Vagina (tissue), 2 donors: ENCODE results near the gene ILF3. TPM values are rescaled to one million over a fixed set of nuclear protein-coding genes. Genes with fewer than 3 reads are reported as not detected.

ENCODE experiments used
- DNase-seq, 2 donors: peaks; one replicate each; pipeline ENCODE4 v3.0.0-alpha.2; 2017; ENCODE audit errors: extremely low spot score in 2 of 2
- H3K27ac ChIP-seq: fragments of 200-600 bp; sonication (generic); one replicate; pipeline ENCODE4 v1.5.1; 2019
- H3K27me3 ChIP-seq: fragments of 200-600 bp; sonication (generic); one replicate; pipeline ENCODE4 v1.5.1; 2019
- H3K36me3 ChIP-seq, 2 donors: fragments of 200-600 bp; sonication (generic); one replicate each; pipeline ENCODE4 v1.5.1; 2017 to 2019
- H3K4me1 ChIP-seq: fragments of 200-600 bp; sonication (generic); one replicate; pipeline ENCODE4 v1.5.1; 2019
- H3K4me3 ChIP-seq, 2 donors: fragments of 200-600 bp; sonication (generic); 1 replicate in 1 of 2; 2 replicates in 1 of 2; pipeline ENCODE4 v1.5.1; 2016 to 2019
- H3K9me3 ChIP-seq: fragments of 200-600 bp; sonication (generic); one replicate; pipeline ENCODE4 v1.5.1; 2019
- POLR2A ChIP-seq, 2 donors: fragments of 450-650 bp; IDR thresholded peaks; one replicate each; pipeline ENCODE4 v1.6.1; 2017; ENCODE audit warnings: antibody characterized with exemption in 2 of 2, mild to moderate bottlenecking in 2 of 2, moderate library complexity in 2 of 2
- POLR2AphosphoS5 ChIP-seq, 2 donors: sonication (generic); formaldehyde crosslinking; IDR thresholded peaks; one replicate each; pipeline ENCODE4 v1.9.0; 2017; ENCODE audit warnings: antibody characterized with exemption in 2 of 2, mild to moderate bottlenecking in 2 of 2, low read depth in 1 of 2; ENCODE audit not compliant: insufficient read depth in 1 of 2
- intact Hi-C: fragments of 100-400 bp; cut with DNase I; formaldehyde crosslinking; loops from one replicate; pipeline ENCODE4 v1.15.1; 2023
- total RNA-seq: library from RNA; depleted of rRNA; stranded (reverse); fragments of >200 nt; gene quantifications from one replicate; pipeline ENCODE4 v1.2.3, GENCODE V29; 2016
- TF ChIP-seq, protein P1 (sequence below), 3 experiments: fragments of 450-650 bp in 2 of 3; fragments of 200-600 bp in 1 of 3; sonication (generic) in 1 of 3; IDR thresholded peaks; one replicate each; pipeline ENCODE4 v1.5.1; 2017 to 2019; ENCODE audit warnings: antibody characterized with exemption in 3 of 3, mild to moderate bottlenecking in 2 of 3, moderate library complexity in 2 of 3

Gene ILF3
- total RNA-seq, 1 donor from 2014 or later = 125 TPM

DNA sequence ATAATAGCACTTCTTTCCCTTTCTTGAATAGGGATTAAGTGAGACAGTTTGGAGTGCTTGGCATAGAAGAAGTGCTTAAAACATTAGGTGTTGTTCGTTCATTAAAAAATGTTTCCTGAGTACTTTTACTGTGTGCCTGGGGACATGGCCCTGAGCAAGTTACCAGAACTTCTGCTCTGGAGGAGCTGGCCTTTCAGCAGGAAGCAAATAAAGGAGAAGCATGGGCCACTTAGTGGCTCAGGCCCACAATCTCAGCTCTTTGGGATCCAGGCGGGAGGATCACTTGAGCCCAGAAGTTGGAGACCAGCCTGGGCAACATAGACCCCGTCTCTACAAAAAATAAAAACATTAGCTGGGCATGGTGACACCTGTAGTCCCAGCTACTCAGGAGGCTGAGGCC lies 69.4 kb downstream of the ILF3 start:
- Histone ChIP-seq H3K27me3 (no peaks in the 10 kb centered on the region), H3K9me3 (no peaks in the 10 kb centered on the region), H3K36me3 (no peaks in the 10 kb centered on the region), H3K27ac (no peak overlapping the region), H3K4me3 (no peak overlapping the region), H3K4me1 (peaks cover 71% of the 10 kb centered on the region)
- TF ChIP-seq POLR2A (IDR thresholded peaks at IDR 0.05) = no peak
- no peak for TF ChIP-seq POLR2AphosphoS5 (IDR thresholded peaks at IDR 0.05; ENCODE audit: insufficient read depth in 1 of 2, low read depth in 1 of 2)
- TF ChIP-seq, protein P1, sequence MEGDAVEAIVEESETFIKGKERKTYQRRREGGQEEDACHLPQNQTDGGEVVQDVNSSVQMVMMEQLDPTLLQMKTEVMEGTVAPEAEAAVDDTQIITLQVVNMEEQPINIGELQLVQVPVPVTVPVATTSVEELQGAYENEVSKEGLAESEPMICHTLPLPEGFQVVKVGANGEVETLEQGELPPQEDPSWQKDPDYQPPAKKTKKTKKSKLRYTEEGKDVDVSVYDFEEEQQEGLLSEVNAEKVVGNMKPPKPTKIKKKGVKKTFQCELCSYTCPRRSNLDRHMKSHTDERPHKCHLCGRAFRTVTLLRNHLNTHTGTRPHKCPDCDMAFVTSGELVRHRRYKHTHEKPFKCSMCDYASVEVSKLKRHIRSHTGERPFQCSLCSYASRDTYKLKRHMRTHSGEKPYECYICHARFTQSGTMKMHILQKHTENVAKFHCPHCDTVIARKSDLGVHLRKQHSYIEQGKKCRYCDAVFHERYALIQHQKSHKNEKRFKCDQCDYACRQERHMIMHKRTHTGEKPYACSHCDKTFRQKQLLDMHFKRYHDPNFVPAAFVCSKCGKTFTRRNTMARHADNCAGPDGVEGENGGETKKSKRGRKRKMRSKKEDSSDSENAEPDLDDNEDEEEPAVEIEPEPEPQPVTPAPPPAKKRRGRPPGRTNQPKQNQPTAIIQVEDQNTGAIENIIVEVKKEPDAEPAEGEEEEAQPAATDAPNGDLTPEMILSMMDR (IDR thresholded peaks at IDR 0.05) = no peak
- DNase-seq = no peak
- intact Hi-C loops = no loop called here

DNA sequence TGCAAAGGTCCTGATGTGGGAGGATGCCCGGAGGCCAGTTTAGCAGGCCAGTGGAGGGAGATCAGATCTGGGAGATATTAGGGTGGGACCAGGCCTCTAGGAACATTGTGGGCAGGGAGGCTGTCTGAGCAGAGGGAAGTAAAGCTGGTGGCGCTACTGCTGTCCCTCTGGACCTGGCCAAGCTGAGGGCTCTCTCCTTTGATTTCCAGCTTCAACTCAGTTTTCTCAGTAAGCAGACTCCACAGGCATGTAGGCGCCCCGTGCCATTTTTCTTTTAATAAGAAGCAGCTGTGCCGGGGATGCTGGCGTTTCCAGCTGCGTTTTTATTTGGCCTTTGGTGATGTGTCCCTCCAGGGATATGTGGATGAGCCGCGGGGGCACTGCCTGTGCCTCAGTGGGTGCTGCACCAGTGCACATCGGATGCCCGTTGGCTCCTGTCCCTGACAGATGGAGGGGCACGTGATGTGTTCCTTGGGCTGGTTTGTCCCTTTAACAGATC lies 70.5 kb downstream of the ILF3 start:
- H3K4me1 ChIP-seq = peaks cover 62% of the 10 kb centered on the region
- no peak for DNase-seq
- H3K27ac ChIP-seq = peak overlapping the region; percentile 65
- intact Hi-C loops = no loop called here
- TF ChIP-seq POLR2AphosphoS5 (IDR thresholded peaks at IDR 0.05; ENCODE audit: insufficient read depth in 1 of 2, low read depth in 1 of 2) = no peak
- no peak for TF ChIP-seq POLR2A (IDR thresholded peaks at IDR 0.05)
- TF ChIP-seq, protein P1 (IDR thresholded peaks at IDR 0.05) = no peak
- H3K4me3 ChIP-seq = no peak overlapping the region
- H3K36me3 ChIP-seq = no peaks in the 10 kb centered on the region
- H3K27me3 ChIP-seq = no peaks in the 10 kb centered on the region
- H3K9me3 ChIP-seq = no peaks in the 10 kb centered on the region

DNA sequence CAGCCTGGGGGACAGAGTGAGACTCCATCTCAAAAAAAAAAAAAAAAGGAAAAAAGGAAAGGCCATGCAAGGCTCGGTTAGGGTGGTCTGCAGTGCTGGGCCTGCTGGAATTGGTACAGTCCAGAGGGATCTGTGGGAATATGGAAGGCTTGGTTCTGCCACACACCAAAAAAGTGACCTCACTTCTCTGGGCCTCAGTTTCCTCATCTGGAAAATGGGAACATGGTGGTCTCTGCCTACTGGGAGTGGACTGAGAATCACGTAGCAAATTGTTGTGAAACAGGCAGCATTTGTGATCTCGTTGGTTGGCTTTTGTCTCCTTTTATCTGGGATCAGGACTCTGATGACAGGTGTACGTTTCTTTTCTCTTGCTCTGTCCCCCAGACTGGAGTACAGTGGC lies 71.3 kb downstream of the ILF3 start:
- Histone ChIP-seq H3K27me3 (no peaks in the 10 kb centered on the region), H3K9me3 (no peaks in the 10 kb centered on the region), H3K4me1 (peaks cover 58% of the 10 kb centered on the region), H3K36me3 (no peaks in the 10 kb centered on the region), H3K4me3 (no peak overlapping the region), H3K27ac (peak overlapping the region; percentile 65)
- intact Hi-C loops = no loop called here
- TF ChIP-seq, protein P1 (IDR thresholded peaks at IDR 0.05) = no peak
- TF ChIP-seq POLR2AphosphoS5 (IDR thresholded peaks at IDR 0.05; ENCODE audit: insufficient read depth in 1 of 2, low read depth in 1 of 2) = no peak
- DNase-seq = no peak

DNA sequence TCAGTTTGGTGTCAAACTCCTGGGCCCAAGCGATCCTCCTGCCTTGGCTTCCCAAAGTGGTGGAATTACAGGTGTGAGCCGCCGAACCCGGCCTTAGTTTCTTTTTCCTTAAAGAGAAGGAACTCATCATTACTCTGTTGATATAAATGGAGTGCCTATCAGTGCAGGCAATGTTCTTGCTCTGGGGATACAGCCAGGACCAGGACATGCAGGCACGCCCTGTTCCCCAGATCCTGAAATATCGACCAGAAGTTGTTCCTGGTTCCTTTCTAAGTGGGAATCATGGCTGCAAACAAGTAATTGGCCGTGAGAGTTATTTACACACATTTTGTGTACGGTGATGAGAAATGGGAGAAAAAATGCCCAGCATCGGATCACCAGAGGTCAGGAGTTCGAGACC lies 72.1 kb downstream of the ILF3 start:
- Histone ChIP-seq H3K27ac (no peak overlapping the region), H3K4me3 (no peak overlapping the region), H3K36me3 (no peaks in the 10 kb centered on the region), H3K27me3 (no peaks in the 10 kb centered on the region), H3K4me1 (peaks cover 59% of the 10 kb centered on the region), H3K9me3 (no peaks in the 10 kb centered on the region)
- DNase-seq = no peak
- TF ChIP-seq POLR2AphosphoS5 (IDR thresholded peaks at IDR 0.05; ENCODE audit: insufficient read depth in 1 of 2, low read depth in 1 of 2) (no peak), POLR2A (IDR thresholded peaks at IDR 0.05) (no peak)
- TF ChIP-seq, protein P1 (IDR thresholded peaks at IDR 0.05) = no peak
- intact Hi-C loops = no loop called here

DNA sequence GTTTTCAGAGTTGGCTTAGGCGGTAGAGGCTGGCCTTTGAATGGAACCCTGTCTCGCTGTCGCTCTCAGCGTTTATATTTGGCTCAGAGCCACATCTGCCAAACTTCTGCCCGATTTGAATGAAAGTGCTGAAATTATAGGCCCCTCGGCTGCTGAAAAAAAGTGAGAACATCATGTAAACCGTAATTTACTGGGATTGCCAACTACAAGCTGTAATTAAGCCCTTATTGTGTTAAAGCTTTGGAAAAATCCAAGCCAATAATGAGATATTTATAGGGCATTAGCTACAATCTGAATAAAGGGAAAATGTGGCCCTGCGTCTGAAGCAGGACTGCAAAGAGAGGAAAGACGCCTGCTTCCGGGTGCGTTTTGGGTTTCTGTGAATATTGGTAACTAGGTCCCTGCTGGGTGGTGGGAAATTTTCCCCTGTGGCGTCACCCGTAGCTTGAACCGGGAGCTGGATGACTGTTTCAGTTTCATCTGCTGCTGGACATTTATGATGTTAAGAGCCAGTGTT lies 73.6 kb downstream of the ILF3 start:
- H3K27me3 ChIP-seq = no peaks in the 10 kb centered on the region
- H3K36me3 ChIP-seq = no peaks in the 10 kb centered on the region
- no peak overlapping the region for H3K4me3 ChIP-seq
- no peak overlapping the region for H3K27ac ChIP-seq
- intact Hi-C loops = no loop called here
- TF ChIP-seq POLR2A (IDR thresholded peaks at IDR 0.05) (no peak), POLR2AphosphoS5 (IDR thresholded peaks at IDR 0.05; ENCODE audit: insufficient read depth in 1 of 2, low read depth in 1 of 2) (no peak)
- TF ChIP-seq, protein P1 (IDR thresholded peaks at IDR 0.05) = no peak
- H3K9me3 ChIP-seq = no peaks in the 10 kb centered on the region
- DNase-seq = no peak
- peaks cover 49% of the 10 kb centered on the region for H3K4me1 ChIP-seq
